Measurements from ENCODE around the gene PIGS. TPM values are rescaled to one million over a fixed set of nuclear protein-coding genes. Genes with fewer than 3 reads are reported as not detected.

PIGS gene
- total and polyA plus RNA-seq, 2 of the 4 experiments (the other 2 are of a cell fraction), result 28.7 to 78.9 TPM

- Histone ChIP-seq H3K4me1 (ENCODE audit: control insufficient read depth, insufficient read depth, low read length) (no peaks in the 10 kb centered on the region), H2BK120ac (ENCODE audit: low read depth, low read length) (no peak overlapping the region), H3K27me3 (ENCODE audit: control insufficient read depth, insufficient read depth, low read length) (peaks cover 57% of the 10 kb centered on the region), H3K14ac (replicated peaks; ENCODE audit: low read depth, low read length) (no peak overlapping the region), H3K79me1 (ENCODE audit: low read depth in 1 of 2, low read length in 2 of 2) (no peaks in the 10 kb centered on the region), H3K18ac (ENCODE audit: low read depth, low read length) (no peak overlapping the region), H3K9me3 (ENCODE audit: control insufficient read depth, insufficient read depth, low read length) (no peaks in the 10 kb centered on the region), H3K4me3 (ENCODE audit: insufficient read depth, low read depth, low read length) (no peak overlapping the region), H3K4ac (ENCODE audit: low read depth, low read length) (no peak overlapping the region), H3K23ac (ENCODE audit: low read depth, low read length) (no peak overlapping the region), H3K9me1 (ENCODE audit: insufficient read depth, low read length) (0 out of 2 replicates have a peak, but pooled peaks cover 3% of the 10 kb centered on the region), H4K5ac (ENCODE audit: low read depth, low read length) (no peak overlapping the region), H2AK9ac (replicated peaks; ENCODE audit: low read depth, low read length, poor library complexity) (no peak overlapping the region), H3K4me2 (ENCODE audit: low read depth, low read length) (no peak overlapping the region), H4K8ac (ENCODE audit: low read depth in 2 of 2, low read length in 2 of 2) (no peak overlapping the region), H3K9ac (ENCODE audit: low read depth, low read length) (no peak overlapping the region), H2BK20ac (ENCODE audit: low read depth, low read length) (no peak overlapping the region), H3K36me3 (ENCODE audit: control insufficient read depth, insufficient read depth, low read length) (no peaks in the 10 kb centered on the region), H3K56ac (ENCODE audit: extremely low read depth, insufficient read depth, low read length) (no peak overlapping the region), H4K20me1 (ENCODE audit: insufficient read depth, low read length) (no peaks in the 10 kb centered on the region; the same call in 1 of the 2 replicates), H2BK5ac (ENCODE audit: low read depth, low read length, poor library complexity, severe bottlenecking) (no peak overlapping the region), H2AFZ (replicated peaks; ENCODE audit: low read length, poor library complexity) (no peak overlapping the region), H2AK5ac (ENCODE audit: low read depth, low read length) (no peak overlapping the region), H4K91ac (ENCODE audit: insufficient read depth, low read depth, low read length) (no peak overlapping the region), H2BK15ac (ENCODE audit: low read depth, low read length) (no peak overlapping the region), H3K27ac (ENCODE audit: insufficient read depth, low read length) (no peak overlapping the region)
- no peak for DNase-seq
- ATAC-seq (ENCODE audit: low read depth), result no peak
- ChIA-PET POLR2A (ENCODE audit: unreplicated experiment) (no interaction called here), CTCF (no interaction called here)
- no CpG with 5 or more reads among the region's 16 CpGs for WGBS, 2 experiments (ENCODE audit: extremely low coverage in 2 of 2, insufficient read length in 1 of 2)
- BruUV-seq (replicated peaks), result no TSS peak
- dilution Hi-C loops (cut with HindIII; ENCODE audit: low sequenced_read_pairs, unreplicated experiment) (no loop called here), in situ Hi-C loops (cut with MboI; ENCODE audit: low sequenced_read_pairs) (no loop called here), intact Hi-C loops (cut with micrococcal nuclease) (no loop called here)
- TF ChIP-seq ELK1 (IDR thresholded peaks at IDR 0.05; ENCODE audit: borderline replicate concordance, low read depth, low read length) (no peak), CEBPB (IDR thresholded peaks at IDR 0.05; ENCODE audit: low read depth, low read length) (no peak), BHLHE40 (IDR thresholded peaks at IDR 0.05; ENCODE audit: low read depth, low read length) (no peak), FOS (IDR thresholded peaks at IDR 0.05; ENCODE audit: low read depth, low read length) (no peak), MAZ (IDR thresholded peaks at IDR 0.05; ENCODE audit: borderline replicate concordance, low read depth, low read length) (no peak), CTCF (conservative IDR thresholded peaks at IDR 0.05; ENCODE audit: low read depth, low read length) (no peak), MAFK (IDR thresholded peaks at IDR 0.05; ENCODE audit: low read depth, low read length) (no peak), NFE2L2 (IDR thresholded peaks at IDR 0.05; ENCODE audit: low read depth, low read length) (no peak), CHD1 (IDR thresholded peaks at IDR 0.05; ENCODE audit: low read depth, low read length) (no peak), MXI1 (IDR thresholded peaks at IDR 0.05; ENCODE audit: borderline replicate concordance, low read depth, low read length) (no peak), USF2 (IDR thresholded peaks at IDR 0.05; ENCODE audit: low read depth, low read length) (no peak), RFX5 (IDR thresholded peaks at IDR 0.05; ENCODE audit: low read depth, low read length) (no peak), RAD21 (IDR thresholded peaks at IDR 0.05; ENCODE audit: low read length) (no peak), SMC3 (IDR thresholded peaks at IDR 0.05; ENCODE audit: low read depth, low read length) (no peak), RCOR1 (IDR thresholded peaks at IDR 0.05; ENCODE audit: insufficient replicate concordance, low read length) (no peak), POLR2A (IDR thresholded peaks at IDR 0.05; ENCODE audit: low read depth, low read length) (no peak)
Measured at GRCh38 chr17:28514561-28515002, 56.7 kb downstream of the PIGS start.

Measured in IMR-90 (cell line).